Measurements from ENCODE around the gene UBE2S.

The UBE2S gene

DNA sequence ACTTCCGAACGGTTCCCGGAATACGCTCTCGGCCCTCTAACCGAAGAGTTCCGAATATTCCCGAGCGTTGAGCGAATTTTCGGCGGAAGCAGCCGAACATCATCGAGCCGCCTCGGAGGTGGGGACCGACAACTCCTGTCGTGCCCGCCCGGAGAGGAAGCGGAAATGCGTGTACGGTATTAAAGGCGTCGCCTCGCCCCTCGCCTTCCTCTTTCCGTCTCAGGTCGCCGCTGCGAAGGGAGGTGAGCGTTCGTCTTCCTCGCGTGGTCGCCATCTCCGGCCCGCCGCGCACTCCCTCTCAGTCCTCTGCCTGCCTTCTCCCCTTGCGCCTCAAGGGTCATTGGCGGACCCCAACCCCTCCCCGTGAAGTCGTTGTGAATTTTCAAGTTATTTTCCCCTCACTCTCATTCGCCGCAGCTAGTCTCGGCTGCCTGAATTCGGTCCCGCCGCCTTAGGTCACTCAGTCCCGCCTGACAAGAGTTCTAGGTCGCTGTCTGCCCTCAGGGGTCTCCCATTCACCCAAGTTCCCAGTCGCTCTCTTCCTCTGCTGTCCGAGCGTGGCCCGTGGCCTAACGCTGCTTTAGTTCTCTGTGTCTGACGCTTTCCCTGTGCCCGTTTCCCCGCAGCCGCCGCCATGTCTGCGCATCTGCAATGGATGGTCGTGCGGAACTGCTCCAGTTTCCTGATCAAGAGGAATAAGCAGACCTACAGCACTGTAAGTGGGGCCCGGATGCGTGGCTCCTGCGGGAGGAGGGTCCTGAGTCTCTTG, 21.7 kb downstream of the UBE2S start, which contains the start of gene RPL28:
Gene RPL28 (plus strand): TSS at position 209 of the 769 bp plus-strand sequence. CDS start 426 bp downstream, at position 635.
- TF ChIP-seq TAF1 (IDR thresholded peaks at IDR 0.05; ENCODE audit: borderline replicate concordance, insufficient read depth, low read length) (peak; percentile 100), POLR2AphosphoS5 (IDR thresholded peaks at IDR 0.05; ENCODE audit: low read depth, low read length) (peak; percentile 99), SIN3A (IDR thresholded peaks at IDR 0.05; ENCODE audit: borderline replicate concordance, insufficient read depth, low read length) (peak; percentile 53; the same call in 1 of the 2 replicates), FOXP2 (optimal IDR thresholded peaks at IDR 0.05; ENCODE audit: borderline replicate concordance, extremely low read depth, extremely low read length, insufficient read depth) (peak; percentile 94)
- TF ChIP-seq, protein P1, sequence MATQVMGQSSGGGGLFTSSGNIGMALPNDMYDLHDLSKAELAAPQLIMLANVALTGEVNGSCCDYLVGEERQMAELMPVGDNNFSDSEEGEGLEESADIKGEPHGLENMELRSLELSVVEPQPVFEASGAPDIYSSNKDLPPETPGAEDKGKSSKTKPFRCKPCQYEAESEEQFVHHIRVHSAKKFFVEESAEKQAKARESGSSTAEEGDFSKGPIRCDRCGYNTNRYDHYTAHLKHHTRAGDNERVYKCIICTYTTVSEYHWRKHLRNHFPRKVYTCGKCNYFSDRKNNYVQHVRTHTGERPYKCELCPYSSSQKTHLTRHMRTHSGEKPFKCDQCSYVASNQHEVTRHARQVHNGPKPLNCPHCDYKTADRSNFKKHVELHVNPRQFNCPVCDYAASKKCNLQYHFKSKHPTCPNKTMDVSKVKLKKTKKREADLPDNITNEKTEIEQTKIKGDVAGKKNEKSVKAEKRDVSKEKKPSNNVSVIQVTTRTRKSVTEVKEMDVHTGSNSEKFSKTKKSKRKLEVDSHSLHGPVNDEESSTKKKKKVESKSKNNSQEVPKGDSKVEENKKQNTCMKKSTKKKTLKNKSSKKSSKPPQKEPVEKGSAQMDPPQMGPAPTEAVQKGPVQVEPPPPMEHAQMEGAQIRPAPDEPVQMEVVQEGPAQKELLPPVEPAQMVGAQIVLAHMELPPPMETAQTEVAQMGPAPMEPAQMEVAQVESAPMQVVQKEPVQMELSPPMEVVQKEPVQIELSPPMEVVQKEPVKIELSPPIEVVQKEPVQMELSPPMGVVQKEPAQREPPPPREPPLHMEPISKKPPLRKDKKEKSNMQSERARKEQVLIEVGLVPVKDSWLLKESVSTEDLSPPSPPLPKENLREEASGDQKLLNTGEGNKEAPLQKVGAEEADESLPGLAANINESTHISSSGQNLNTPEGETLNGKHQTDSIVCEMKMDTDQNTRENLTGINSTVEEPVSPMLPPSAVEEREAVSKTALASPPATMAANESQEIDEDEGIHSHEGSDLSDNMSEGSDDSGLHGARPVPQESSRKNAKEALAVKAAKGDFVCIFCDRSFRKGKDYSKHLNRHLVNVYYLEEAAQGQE (IDR thresholded peaks at IDR 0.05; ENCODE audit: insufficient read depth in 1 of 2, low read depth in 2 of 2, low read length in 2 of 2), result peak; percentile 62 to 64; a peak in 2 of 4 replicates

GRCh38 chr19:55384920-55385723, 22.5 kb downstream of the UBE2S start:
- no peak; the same call in 1 of the 2 replicates for TF ChIP-seq POLR2AphosphoS5 (IDR thresholded peaks at IDR 0.05; ENCODE audit: low read depth, low read length)
- TF ChIP-seq TAF1 (IDR thresholded peaks at IDR 0.05; ENCODE audit: borderline replicate concordance, insufficient read depth, low read length), result 0 out of 2 replicates have a peak, but pooled peaks have one; percentile 32
- no peak for TF ChIP-seq FOXP2 (optimal IDR thresholded peaks at IDR 0.05; ENCODE audit: borderline replicate concordance, extremely low read depth, extremely low read length, insufficient read depth)

GRCh38 chr19:55384131-55384919, 23.3 kb downstream of the UBE2S start, which contains the start of gene TMEM238:
TSS of gene TMEM238 (minus strand) at chr19:55384292. CDS start at chr19:55384259, 33 bp downstream.
- TF ChIP-seq SIN3A (IDR thresholded peaks at IDR 0.05; ENCODE audit: borderline replicate concordance, insufficient read depth, low read length) (no peak), FOXP2 (optimal IDR thresholded peaks at IDR 0.05; ENCODE audit: borderline replicate concordance, extremely low read depth, extremely low read length, insufficient read depth) (no peak), TAF1 (IDR thresholded peaks at IDR 0.05; ENCODE audit: borderline replicate concordance, insufficient read depth, low read length) (no peak), POLR2AphosphoS5 (IDR thresholded peaks at IDR 0.05; ENCODE audit: low read depth, low read length) (no peak)
- TF ChIP-seq, protein P1 (IDR thresholded peaks at IDR 0.05; ENCODE audit: insufficient read depth in 1 of 2, low read depth in 2 of 2, low read length in 2 of 2), result no peak

DNA sequence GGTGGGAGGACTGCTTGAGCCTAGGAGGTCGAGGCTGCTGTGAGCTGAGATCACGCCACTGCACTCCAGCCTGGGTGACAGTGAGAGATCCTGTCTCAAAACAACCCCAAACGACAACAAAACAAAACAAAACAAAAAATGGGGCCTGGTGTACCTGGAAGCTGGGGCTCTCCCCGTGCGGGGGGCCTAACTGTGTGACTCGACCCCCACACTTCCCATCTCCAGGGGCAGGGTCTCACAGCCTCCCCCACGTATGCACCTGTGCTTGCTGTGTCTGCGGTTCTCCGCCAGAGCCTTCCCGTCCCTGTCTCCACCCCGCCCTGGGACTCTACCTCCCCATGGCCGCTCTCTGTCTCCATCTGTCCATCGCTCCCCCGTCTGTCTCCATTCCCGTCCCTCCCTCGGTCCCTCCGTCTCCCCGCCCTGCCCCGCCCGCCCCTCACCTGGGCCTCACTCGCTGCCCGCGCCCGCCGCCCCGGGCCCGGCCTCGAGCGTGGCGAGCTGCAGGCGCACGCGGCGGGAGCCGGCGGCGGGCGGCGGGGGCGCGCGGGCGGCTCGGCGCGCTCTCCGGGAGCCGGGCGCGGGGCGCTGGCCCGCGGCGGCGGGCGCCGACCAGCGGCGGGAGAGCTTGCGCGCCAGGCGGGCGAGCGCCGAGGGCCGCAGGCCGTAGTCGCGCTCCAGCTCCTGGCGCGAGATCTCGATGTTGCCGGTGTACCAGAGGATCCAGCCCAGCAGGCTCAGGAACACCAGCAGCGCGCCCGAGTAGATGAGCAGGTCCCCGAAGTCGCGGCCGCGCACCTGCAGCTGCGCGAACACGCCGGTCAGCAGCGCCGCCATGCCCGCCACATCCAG, 24.1 kb downstream of the UBE2S start:
- TF ChIP-seq POLR2AphosphoS5 (IDR thresholded peaks at IDR 0.05; ENCODE audit: low read depth, low read length), result no peak
- TF ChIP-seq, protein P1 (IDR thresholded peaks at IDR 0.05; ENCODE audit: insufficient read depth in 1 of 2, low read depth in 2 of 2, low read length in 2 of 2), result no peak
- no peak for TF ChIP-seq FOXP2 (optimal IDR thresholded peaks at IDR 0.05; ENCODE audit: borderline replicate concordance, extremely low read depth, extremely low read length, insufficient read depth)
- TF ChIP-seq TAF1 (IDR thresholded peaks at IDR 0.05; ENCODE audit: borderline replicate concordance, insufficient read depth, low read length), result no peak
